ENCODE measurements around the gene KBTBD2. TPM values are rescaled to one million over a fixed set of nuclear protein-coding genes. Genes with fewer than 3 reads are reported as not detected.
"Not testable (repeated sequence)": the region's sequence is repeated elsewhere in the genome, so short reads cannot be mapped to it uniquely, and the experiment has no call there.

Gene KBTBD2
- total RNA-seq, 1 donor from 2014 or later, result 35.1 TPM

DNA sequence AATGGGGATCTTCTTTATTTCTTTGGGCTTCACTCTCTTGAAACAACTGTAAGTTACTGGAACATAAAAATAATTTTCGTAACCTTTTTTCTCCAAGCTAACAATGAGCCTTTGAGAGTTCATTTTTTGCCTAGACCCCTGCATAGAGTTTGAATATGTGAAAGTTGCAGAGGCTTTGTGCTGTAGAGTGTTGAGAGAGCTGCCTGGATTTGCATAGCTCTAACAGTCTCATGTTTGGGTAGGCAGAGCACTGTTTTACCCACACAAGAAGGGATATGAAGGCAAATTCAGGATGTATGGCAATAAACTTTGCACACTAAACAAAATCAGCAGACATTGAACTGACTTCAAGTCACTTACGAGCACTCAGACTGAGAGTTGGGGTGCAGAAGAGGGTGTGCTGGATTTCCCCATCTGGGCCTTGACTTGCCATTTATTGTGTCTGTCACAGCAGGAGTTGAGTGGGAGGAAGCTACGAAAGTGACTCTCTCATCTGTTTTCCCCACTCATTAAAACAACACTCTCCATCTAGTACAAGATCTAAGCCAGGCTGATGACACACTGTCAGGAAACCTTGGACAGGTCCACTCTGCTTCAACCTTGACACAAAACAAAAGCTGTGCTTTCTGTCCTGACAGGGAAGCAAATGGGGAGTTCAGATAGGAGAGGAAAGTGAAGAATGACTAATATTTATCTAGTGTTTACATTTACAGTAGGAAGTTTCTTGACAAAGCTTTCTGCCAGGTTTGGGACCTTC lies 62.4 kb downstream of the KBTBD2 start:
- H3K4me1 ChIP-seq; H3K36me3 ChIP-seq; DNase-seq; H3K27ac ChIP-seq; intact Hi-C loops (cut with DNase I); H3K27me3 ChIP-seq (ENCODE audit: low read depth); H3K4me3 ChIP-seq; H3K9me3 ChIP-seq: not testable (repeated sequence)
- ATAC-seq, result peak in 1 of 2 donors; percentile 21

Other genes starting within 250 kb of the KBTBD2 start
- 104 TPM for gene FKBP9, start 65.7 kb upstream of the KBTBD2 start, total RNA-seq
- 30.3 TPM for gene NT5C3A, start 171.0 kb upstream of the KBTBD2 start, total RNA-seq
- gene RP9, start 217.6 kb upstream of the KBTBD2 start, total RNA-seq, result 11.6 TPM
- 28.4 TPM for gene BBS9, start 237.8 kb upstream of the KBTBD2 start, total RNA-seq

All from lower lobe of right lung (tissue), 2 donors.